Measurements from ENCODE around the gene PPP1R10. TPM values are rescaled to one million over a fixed set of nuclear protein-coding genes. Genes with fewer than 3 reads are reported as not detected.

The PPP1R10 gene
- total RNA-seq, 1 experiment from 2014 or later, result 123 TPM

DNA sequence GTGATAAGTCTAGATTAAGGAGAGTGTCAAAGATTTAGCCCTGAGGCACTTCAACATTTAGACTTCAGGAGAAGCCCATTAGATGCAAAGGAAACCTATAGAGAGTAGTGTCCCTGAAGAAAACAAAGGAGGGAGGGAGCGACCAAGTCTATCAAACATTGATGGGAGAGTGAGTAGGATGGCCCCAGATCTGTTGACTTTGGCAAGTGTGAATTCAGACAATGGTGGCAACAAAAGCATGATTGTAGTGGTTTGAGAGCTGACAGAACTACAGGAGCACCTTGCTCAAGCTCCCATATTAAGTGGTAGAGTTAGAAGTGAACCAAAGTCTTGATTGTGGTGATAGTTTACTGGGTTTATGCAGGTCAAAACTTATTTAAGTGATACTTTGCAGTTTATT, 46.8 kb downstream of the PPP1R10 start:
- H4K8ac ChIP-seq (replicated peaks; ENCODE audit: insufficient read length, low read depth, low read length), result no peak overlapping the region
- H2BK5ac ChIP-seq (ENCODE audit: insufficient read length, low read length), result no peak overlapping the region
- H3K18ac ChIP-seq (ENCODE audit: insufficient read length, low read depth, low read length), result no peak overlapping the region
- no peak overlapping the region for H2AK5ac ChIP-seq (ENCODE audit: insufficient read length, low read length)
- H3K79me1 ChIP-seq (ENCODE audit: insufficient read depth, low read depth, low read length, poor library complexity, severe bottlenecking), result peaks cover 12% of the 10 kb centered on the region
- no peaks in the 10 kb centered on the region for H3K27me3 ChIP-seq (ENCODE audit: insufficient read depth, low read length)
- H3K27ac ChIP-seq (ENCODE audit: insufficient read length, low read depth, low read length), result no peak overlapping the region
- no peak overlapping the region for H4K91ac ChIP-seq (ENCODE audit: insufficient read length, low read depth, low read length)
- H2BK20ac ChIP-seq (ENCODE audit: low read depth, low read length, poor library complexity, severe bottlenecking), result no peak overlapping the region
- H3K9me3 Mint-ChIP-seq, result no peaks in the 10 kb centered on the region; a peak in 1 of 5 replicates
- H3K9me3 ChIP-seq (ENCODE audit: control insufficient read depth, low read depth, low read length), result no peaks in the 10 kb centered on the region
- no peak overlapping the region for H3K9ac ChIP-seq (ENCODE audit: extremely low read depth, insufficient read length, low read length)
- H3K36me3 Mint-ChIP-seq (ENCODE audit: insufficient read depth in 1 of 3, low read depth in 3 of 3), result peaks cover 0 to 7% (median 5%) of the 10 kb centered on the region in 3 experiments; a peak in 3 of 7 replicates
- peaks cover 24% of the 10 kb centered on the region; the same call in 1 of the 2 replicates for H3K79me2 ChIP-seq (ENCODE audit: insufficient read depth, low read length)
- H2BK120ac ChIP-seq (ENCODE audit: low read depth, low read length, poor library complexity, severe bottlenecking), result no peak overlapping the region
- H3K27me3 Mint-ChIP-seq (ENCODE audit: low read depth), result peaks cover 10% of the 10 kb centered on the region
- H3K23me2 ChIP-seq (ENCODE audit: insufficient read length, low read depth, low read length, poor library complexity, severe bottlenecking), result peaks cover 6% of the 10 kb centered on the region
- no peak overlapping the region for H3K14ac ChIP-seq (ENCODE audit: insufficient read depth, low read length)
- peak overlapping the region; percentile 89 for H3K4me2 ChIP-seq (ENCODE audit: insufficient read depth, insufficient read length, low read length)
- H2AFZ ChIP-seq (ENCODE audit: low read length), result no peak overlapping the region
- no peak overlapping the region for H3K27ac Mint-ChIP-seq
- no CpG with 5 or more reads among the region's 1 CpG for WGBS (ENCODE audit: extremely low coverage, insufficient read length, low lambda C conversion rate)
- H3K23ac ChIP-seq (ENCODE audit: insufficient read length, low read depth, low read length), result no peak overlapping the region
- no peak overlapping the region for H2BK15ac ChIP-seq (ENCODE audit: low read depth, low read length)
- no peak overlapping the region for H2BK12ac ChIP-seq (ENCODE audit: insufficient read length, low read depth, low read length)
- H3K4me1 ChIP-seq (ENCODE audit: insufficient read depth, low read length), result no peaks in the 10 kb centered on the region
- no peak overlapping the region for H4K5ac ChIP-seq (ENCODE audit: insufficient read length, low read depth, low read length)
- TF ChIP-seq, protein P1, sequence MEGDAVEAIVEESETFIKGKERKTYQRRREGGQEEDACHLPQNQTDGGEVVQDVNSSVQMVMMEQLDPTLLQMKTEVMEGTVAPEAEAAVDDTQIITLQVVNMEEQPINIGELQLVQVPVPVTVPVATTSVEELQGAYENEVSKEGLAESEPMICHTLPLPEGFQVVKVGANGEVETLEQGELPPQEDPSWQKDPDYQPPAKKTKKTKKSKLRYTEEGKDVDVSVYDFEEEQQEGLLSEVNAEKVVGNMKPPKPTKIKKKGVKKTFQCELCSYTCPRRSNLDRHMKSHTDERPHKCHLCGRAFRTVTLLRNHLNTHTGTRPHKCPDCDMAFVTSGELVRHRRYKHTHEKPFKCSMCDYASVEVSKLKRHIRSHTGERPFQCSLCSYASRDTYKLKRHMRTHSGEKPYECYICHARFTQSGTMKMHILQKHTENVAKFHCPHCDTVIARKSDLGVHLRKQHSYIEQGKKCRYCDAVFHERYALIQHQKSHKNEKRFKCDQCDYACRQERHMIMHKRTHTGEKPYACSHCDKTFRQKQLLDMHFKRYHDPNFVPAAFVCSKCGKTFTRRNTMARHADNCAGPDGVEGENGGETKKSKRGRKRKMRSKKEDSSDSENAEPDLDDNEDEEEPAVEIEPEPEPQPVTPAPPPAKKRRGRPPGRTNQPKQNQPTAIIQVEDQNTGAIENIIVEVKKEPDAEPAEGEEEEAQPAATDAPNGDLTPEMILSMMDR (conservative IDR thresholded peaks at IDR 0.05), result no peak
- H3K4ac ChIP-seq (ENCODE audit: low read depth, low read length), result no peak overlapping the region
- no peak overlapping the region for H3T11ph ChIP-seq (ENCODE audit: low read length)
- no peaks in the 10 kb centered on the region for H4K20me1 ChIP-seq (ENCODE audit: control insufficient read depth, insufficient read depth, insufficient read length)
- peaks cover 26 to 28% of the 10 kb centered on the region in 2 experiments for H3K4me1 Mint-ChIP-seq
- H3K4me3 Mint-ChIP-seq, result peak overlapping the region; percentile 99
- H3K56ac ChIP-seq (ENCODE audit: insufficient read length, low read depth, low read length), result no peak overlapping the region
- no peak for DNase-seq

All from H9 (cell line).